Measurements from ENCODE around the gene SPATS2L.

DNA sequence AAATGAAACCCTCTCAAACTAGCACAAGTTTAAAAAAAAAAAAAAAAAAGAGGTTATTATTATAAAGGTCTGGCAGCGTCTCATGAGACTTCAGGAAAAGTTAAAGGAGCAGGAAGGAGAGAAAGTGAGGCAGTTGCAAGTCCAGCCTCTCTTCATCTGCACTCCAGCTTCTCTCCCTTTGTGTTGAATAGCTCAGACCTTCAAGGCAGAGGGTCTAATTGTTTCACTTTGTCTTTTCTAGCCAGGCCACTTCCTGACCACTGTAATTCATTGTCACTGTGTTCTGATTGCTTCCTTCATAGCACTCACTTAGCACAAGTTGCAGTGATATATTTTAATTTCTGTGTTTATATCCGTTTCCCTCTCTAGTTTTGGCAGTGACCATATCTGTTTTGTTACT is 99.9 kb downstream of the SPATS2L start:
- TF ChIP-seq, protein P1, sequence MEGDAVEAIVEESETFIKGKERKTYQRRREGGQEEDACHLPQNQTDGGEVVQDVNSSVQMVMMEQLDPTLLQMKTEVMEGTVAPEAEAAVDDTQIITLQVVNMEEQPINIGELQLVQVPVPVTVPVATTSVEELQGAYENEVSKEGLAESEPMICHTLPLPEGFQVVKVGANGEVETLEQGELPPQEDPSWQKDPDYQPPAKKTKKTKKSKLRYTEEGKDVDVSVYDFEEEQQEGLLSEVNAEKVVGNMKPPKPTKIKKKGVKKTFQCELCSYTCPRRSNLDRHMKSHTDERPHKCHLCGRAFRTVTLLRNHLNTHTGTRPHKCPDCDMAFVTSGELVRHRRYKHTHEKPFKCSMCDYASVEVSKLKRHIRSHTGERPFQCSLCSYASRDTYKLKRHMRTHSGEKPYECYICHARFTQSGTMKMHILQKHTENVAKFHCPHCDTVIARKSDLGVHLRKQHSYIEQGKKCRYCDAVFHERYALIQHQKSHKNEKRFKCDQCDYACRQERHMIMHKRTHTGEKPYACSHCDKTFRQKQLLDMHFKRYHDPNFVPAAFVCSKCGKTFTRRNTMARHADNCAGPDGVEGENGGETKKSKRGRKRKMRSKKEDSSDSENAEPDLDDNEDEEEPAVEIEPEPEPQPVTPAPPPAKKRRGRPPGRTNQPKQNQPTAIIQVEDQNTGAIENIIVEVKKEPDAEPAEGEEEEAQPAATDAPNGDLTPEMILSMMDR (IDR thresholded peaks at IDR 0.05; ENCODE audit: insufficient read depth, low read length, poor library complexity, severe bottlenecking), result no peak
- TF ChIP-seq EZH2phosphoT487 (conservative IDR thresholded peaks at IDR 0.05; ENCODE audit: low read length), result no peak
